ENCODE data around the gene AGPAT2.

AGPAT2 gene

GRCh38 chr9:136672431-136673087 lies 14.7 kb downstream of the AGPAT2 start:
- DNase-seq, result no peak

GRCh38 chr9:136671646-136672430 lies 15.4 kb downstream of the AGPAT2 start:
- DNase-seq, result peak; percentile 21

GRCh38 chr9:136671254-136671614 lies 16.0 kb downstream of the AGPAT2 start:
- DNase-seq, result no peak

- no peak for DNase-seq
These were observed 16.5 kb downstream of the AGPAT2 start for GRCh38 chr9:136670576-136671253.

GRCh38 chr9:136669791-136670464 lies 17.3 kb downstream of the AGPAT2 start:
- no peak for DNase-seq

- no peak for DNase-seq
These were observed 18.1 kb downstream of the AGPAT2 start for GRCh38 chr9:136668983-136669790.

- no peak for DNase-seq
These were observed 19.1 kb downstream of the AGPAT2 start for GRCh38 chr9:136667940-136668760.

GRCh38 chr9:136667214-136667939 lies 19.9 kb downstream of the AGPAT2 start:
- DNase-seq, result no peak

GRCh38 chr9:136666372-136667213 lies 20.7 kb downstream of the AGPAT2 start:
- no peak for DNase-seq

GRCh38 chr9:136665704-136666371 lies 21.4 kb downstream of the AGPAT2 start:
- no peak for DNase-seq

GRCh38 chr9:136665111-136665703 lies 22.1 kb downstream of the AGPAT2 start:
- DNase-seq, result peak; percentile 6

- DNase-seq, result no peak
These were observed 23.0 kb downstream of the AGPAT2 start for GRCh38 chr9:136664000-136664915.

GRCh38 chr9:136662656-136663581 lies 24.3 kb downstream of the AGPAT2 start, which contains the start of gene EGFL7:
TSS of gene EGFL7 (plus strand) at chr9:136662916. CDS start at chr9:136668283, 5,367 bp downstream.
- no peak for DNase-seq

- DNase-seq, result no peak
These were observed 25.0 kb downstream of the AGPAT2 start for GRCh38 chr9:136662326-136662655.

GRCh38 chr9:136661641-136662325 lies 25.5 kb downstream of the AGPAT2 start:
- no peak for DNase-seq

GRCh38 chr9:136660971-136661550 lies 26.2 kb downstream of the AGPAT2 start:
- no peak for DNase-seq

Data from NCI-H1105 (cell line).